ENCODE results near the gene GLI1. TPM values are rescaled to one million over a fixed set of nuclear protein-coding genes. Genes with fewer than 3 reads are reported as not detected.
A peak's percentile ranks its signal among the peaks of the same experiment; 100 is the strongest.
"Not testable (repeated sequence)": the region's sequence is repeated elsewhere in the genome, so short reads cannot be mapped to it uniquely, and the experiment has no call there.

GLI1 gene
- total and polyA plus RNA-seq, 4 donors: 0.74 to 5.7 (median 2.1) TPM

GRCh38 chr12:57420482-57420881 is 39.1 kb upstream of the GLI1 start:
- Histone ChIP-seq H3K36me3 (ENCODE audit: control insufficient read depth in 4 of 4, insufficient read depth in 4 of 4, low read length in 4 of 4) (peaks cover 3 to 10% (median 9%) of the 10 kb centered on the region in 4 donors), H3K9me3 (ENCODE audit: control insufficient read depth in 4 of 4, insufficient read depth in 3 of 4, low read length in 3 of 4) (no peaks in the 10 kb centered on the region), H3K9ac (ENCODE audit: insufficient read depth in 1 of 2, low read length in 2 of 2) (no peak overlapping the region), H3K27me3 (ENCODE audit: control insufficient read depth in 3 of 3, insufficient read depth in 3 of 3, low read length in 2 of 3) (no peaks in the 10 kb centered on the region), H3K27ac (ENCODE audit: low read depth in 1 of 2, low read length in 1 of 2) (no peak overlapping the region), H3K4me1 (ENCODE audit: control insufficient read depth in 5 of 5, insufficient read depth in 5 of 5, low read length in 5 of 5) (peaks cover 0 to 8% (median 0%) of the 10 kb centered on the region in 5 donors), H3K4me3 (no peak overlapping the region)
- 97 to 99% methylated on average over 5 of the region's 5 CpGs for WGBS, 2 donors
- ATAC-seq (ENCODE audit: insufficient read depth, low FRiP score): no peak
- no peak for DNase-seq
- TF ChIP-seq CTCF (IDR thresholded peaks at IDR 0.05; ENCODE audit: control extremely low read depth, extremely low read depth): no peak

GRCh38 chr12:57426948-57427347 is 32.6 kb upstream of the GLI1 start:
- H3K4me1 ChIP-seq (ENCODE audit: control insufficient read depth in 5 of 5, insufficient read depth in 5 of 5, low read length in 5 of 5): peaks cover 2 to 14% (median 5%) of the 10 kb centered on the region in 5 donors
- not testable (repeated sequence) for H3K9ac ChIP-seq (ENCODE audit: insufficient read depth in 1 of 2, low read length in 2 of 2); ATAC-seq (ENCODE audit: insufficient read depth, low FRiP score); H3K4me3 ChIP-seq; H3K27ac ChIP-seq (ENCODE audit: low read depth in 1 of 2, low read length in 1 of 2); H3K27me3 ChIP-seq (ENCODE audit: control insufficient read depth in 3 of 3, insufficient read depth in 3 of 3, low read length in 2 of 3); DNase-seq; H3K9me3 ChIP-seq (ENCODE audit: control insufficient read depth in 4 of 4, insufficient read depth in 3 of 4, low read length in 3 of 4); H3K36me3 ChIP-seq (ENCODE audit: control insufficient read depth in 4 of 4, insufficient read depth in 4 of 4, low read length in 4 of 4)
- WGBS, 2 donors: 93 to 95% methylated on average over 10 of the region's 10 CpGs

- Histone ChIP-seq H3K9ac (ENCODE audit: insufficient read depth in 1 of 2, low read length in 2 of 2) (no peak overlapping the region), H3K27ac (ENCODE audit: low read depth in 1 of 2, low read length in 1 of 2) (no peak overlapping the region), H3K36me3 (ENCODE audit: control insufficient read depth in 4 of 4, insufficient read depth in 4 of 4, low read length in 4 of 4) (peaks cover 0 to 3% (median under 1%) of the 10 kb centered on the region in 4 donors), H3K9me3 (ENCODE audit: control insufficient read depth in 4 of 4, insufficient read depth in 3 of 4, low read length in 3 of 4) (no peaks in the 10 kb centered on the region), H3K4me3 (no peak overlapping the region), H3K4me1 (ENCODE audit: control insufficient read depth in 5 of 5, insufficient read depth in 5 of 5, low read length in 5 of 5) (peaks cover 2 to 14% (median 5%) of the 10 kb centered on the region in 5 donors), H3K27me3 (ENCODE audit: control insufficient read depth in 3 of 3, insufficient read depth in 3 of 3, low read length in 2 of 3) (no peaks in the 10 kb centered on the region)
- DNase-seq (no peak), ATAC-seq (ENCODE audit: insufficient read depth, low FRiP score) (no peak)
- no peak for TF ChIP-seq CTCF (IDR thresholded peaks at IDR 0.05; ENCODE audit: control extremely low read depth, extremely low read depth)
- WGBS, 2 donors: 75 to 91% methylated on average over 6 of the region's 6 CpGs
Observed at GRCh38 chr12:57428965-57429364, 30.6 kb upstream of the GLI1 start.

- ATAC-seq (ENCODE audit: insufficient read depth, low FRiP score) (no peak), DNase-seq (no peak)
- Histone ChIP-seq H3K36me3 (ENCODE audit: control insufficient read depth in 4 of 4, insufficient read depth in 4 of 4, low read length in 4 of 4) (peaks cover 0 to 3% (median under 1%) of the 10 kb centered on the region in 4 donors), H3K27ac (ENCODE audit: low read depth in 1 of 2, low read length in 1 of 2) (peak overlapping the region; percentile 87 to 91), H3K4me1 (ENCODE audit: control insufficient read depth in 5 of 5, insufficient read depth in 5 of 5, low read length in 5 of 5) (peaks cover 2 to 14% (median 5%) of the 10 kb centered on the region in 5 donors), H3K27me3 (ENCODE audit: control insufficient read depth in 3 of 3, insufficient read depth in 3 of 3, low read length in 2 of 3) (no peaks in the 10 kb centered on the region), H3K9ac (ENCODE audit: insufficient read depth in 1 of 2, low read length in 2 of 2) (peak overlapping the region; percentile 68 to 92), H3K4me3 (peak overlapping the region; percentile 69), H3K9me3 (ENCODE audit: control insufficient read depth in 4 of 4, insufficient read depth in 3 of 4, low read length in 3 of 4) (no peaks in the 10 kb centered on the region)
- no peak for TF ChIP-seq CTCF (IDR thresholded peaks at IDR 0.05; ENCODE audit: control extremely low read depth, extremely low read depth)
- 30 to 38% methylated on average over 9 of the region's 9 CpGs for WGBS, 2 donors
Observed at GRCh38 chr12:57429473-57430111, 30.0 kb upstream of the GLI1 start.
